Activated CD8-positive, alpha-beta memory T cell treated with anti-CD3 and anti-CD28 coated beads, Interleukin-2, amount 10 ng/mL, durations not matched to agents 7 days and 5 days (primary cell): Measurements from ENCODE around the gene RAB25. TPM values are rescaled to one million over a fixed set of nuclear protein-coding genes. Genes with fewer than 3 reads are reported as not detected.

Experiments used
- total RNA-seq, 2 experiments: library from RNA; stranded (reverse); gene quantifications; one replicate each; pipeline ENCODE4 v1.2.3, GENCODE V29; 2021

RAB25 gene
- total RNA-seq, 2 experiments from 2014 or later, result not detected

Other genes starting within 250 kb of the RAB25 start
- gene GON4L, start 203.9 kb upstream of the RAB25 start, total RNA-seq, result 10 to 100 TPM; 71.0 to 91.9 TPM
- 10 to 100 TPM; 17.1 to 29.9 TPM for gene SYT11, start 201.6 kb upstream of the RAB25 start, total RNA-seq
- gene RIT1, start 149.8 kb upstream of the RAB25 start, total RNA-seq, result 10 to 100 TPM; 24.0 to 24.7 TPM
- gene KHDC4, start 126.7 kb upstream of the RAB25 start, total RNA-seq, result 10 to 100 TPM; 80.2 to 99.4 TPM
- not detected for gene RXFP4, start 119.5 kb upstream of the RAB25 start, total RNA-seq
- gene ARHGEF2, start 82.6 kb upstream of the RAB25 start, total RNA-seq, result 100 to 1,000 TPM; 159 to 161 TPM
- gene SSR2, start 40.2 kb upstream of the RAB25 start, total RNA-seq, result 100 to 1,000 TPM; 185 to 200 TPM
- gene UBQLN4, start 7.4 kb upstream of the RAB25 start, total RNA-seq, result 10 to 100 TPM; 40.3 to 44.8 TPM
- gene LAMTOR2, start 6.4 kb upstream of the RAB25 start, total RNA-seq, result 10 to 100 TPM; 59.3 to 60.6 TPM
- gene MEX3A, start 21.3 kb downstream of the RAB25 start, total RNA-seq, result under 1 TPM; 0.06 to 0.56 TPM
- gene LMNA, start 53.6 kb downstream of the RAB25 start, total RNA-seq, result 10 to 100 TPM; 37.3 to 41.9 TPM
- gene SEMA4A, start 92.4 kb downstream of the RAB25 start, total RNA-seq, result 10 to 100 TPM; 14.5 to 30.6 TPM
- 10 to 100 TPM; 41.4 to 48.4 TPM for gene SLC25A44, start 132.9 kb downstream of the RAB25 start, total RNA-seq
- 10 to 100 TPM; 62.8 to 72.5 TPM for gene PMF1, start 151.8 kb downstream of the RAB25 start, total RNA-seq
- 1 to 10 TPM in 1 of 2 experiments, under 1 TPM in 1; 0.93 to 1.0 TPM for gene BGLAP, start 181.0 kb downstream of the RAB25 start, total RNA-seq
- 1 to 10 TPM; 5.0 to 6.1 TPM for gene PAQR6, start 186.9 kb downstream of the RAB25 start, total RNA-seq
- gene SMG5, start 221.7 kb downstream of the RAB25 start, total RNA-seq, result 100 to 1,000 TPM in 1 of 2 experiments, 10 to 100 TPM in 1; 89.4 to 103 TPM
- 10 to 100 TPM; 10.1 to 11.6 TPM for gene TMEM79, start 223.2 kb downstream of the RAB25 start, total RNA-seq
- gene GLMP, start 234.5 kb downstream of the RAB25 start, total RNA-seq, result 10 to 100 TPM; 24.7 to 28.9 TPM
- not detected for gene VHLL, start 238.1 kb downstream of the RAB25 start, total RNA-seq